Astrocyte (in vitro differentiated cells and primary cell): Measurements from ENCODE around the gene FUT8.

Experiments used
- CTCF ChIP-seq: IDR thresholded peaks from 2 replicates; pipeline ENCODE4 v1.5.1; 2011; ENCODE audit warnings: low read depth, mild to moderate bottlenecking, inconsistent platforms, low read length, moderate library complexity; ENCODE audit not compliant: insufficient read depth
- EZH2 ChIP-seq: IDR thresholded peaks from 2 replicates; pipeline ENCODE4 v1.6.1; 2012; ENCODE audit warnings: mild to moderate bottlenecking, low read length, inconsistent platforms; ENCODE audit not compliant: insufficient read depth

- TF ChIP-seq CTCF (no peak), EZH2 (no peak)
Measured at GRCh38 chr14:65433646-65434045, 21.1 kb downstream of the FUT8 start.
